COR-L47 (cell line): Measurements from ENCODE around the gene NPIPB6.
A peak's percentile ranks its signal among the peaks of the same experiment; 100 is the strongest.

ENCODE experiments used
- DNase-seq: peaks from one replicate; lab custom pipeline; 2025; lab: John Stamatoyannopoulos, UW

NPIPB6 gene

DNA sequence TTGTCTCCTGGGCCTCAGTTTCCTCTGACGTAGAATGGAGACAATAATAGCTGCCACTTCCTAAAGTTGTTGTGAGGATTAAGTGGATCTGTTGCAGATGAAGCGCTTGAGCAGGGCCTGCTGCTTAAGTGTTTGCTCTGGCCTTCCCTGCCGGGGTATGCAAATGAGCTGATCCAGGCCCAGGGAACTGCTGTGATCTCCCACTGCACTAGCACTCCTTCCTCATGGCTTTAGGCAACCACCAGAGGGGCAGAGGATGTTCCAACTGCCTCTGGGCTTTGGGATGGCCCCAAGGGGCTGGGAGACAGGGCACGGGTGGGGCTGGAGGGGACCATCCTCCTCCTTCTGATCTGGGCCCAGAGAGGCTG lies 64.8 kb downstream of the NPIPB6 start:
- DNase-seq, result no peak

DNA sequence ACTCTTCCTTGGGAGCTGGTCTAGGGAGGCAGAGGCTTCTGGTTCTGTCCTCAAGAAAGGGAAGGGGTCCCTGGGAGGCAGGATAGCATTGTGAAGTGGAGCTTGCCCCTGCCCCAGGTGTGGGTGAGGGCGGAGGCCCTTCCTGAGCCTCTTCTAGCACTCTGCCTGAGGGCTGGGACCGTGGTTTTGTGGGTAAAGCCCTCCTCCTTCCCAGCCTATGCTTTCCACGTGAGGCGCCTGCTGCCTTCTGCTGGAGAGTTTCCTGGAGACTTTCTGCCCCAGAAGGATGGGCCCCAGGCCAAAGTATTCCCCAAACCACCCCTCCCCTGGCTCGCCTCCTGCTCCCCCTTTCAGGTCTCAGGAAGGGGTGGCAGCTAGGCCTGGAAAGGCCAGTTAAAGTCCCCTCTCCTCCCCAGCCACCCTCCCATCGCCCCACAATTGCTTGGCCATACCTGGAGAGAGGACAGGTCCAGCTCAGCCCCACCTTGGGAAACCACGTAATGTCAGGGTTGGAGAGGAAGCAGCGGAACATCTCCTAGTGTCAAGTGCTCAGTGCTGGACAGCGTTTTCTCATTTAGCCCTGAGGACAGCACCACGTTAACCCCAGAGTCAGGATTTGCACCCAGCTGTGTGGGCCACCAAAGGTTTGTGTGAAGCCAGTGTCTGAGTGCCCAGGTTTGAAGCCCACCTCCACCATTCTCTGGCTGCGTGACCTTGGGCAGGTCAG lies 65.4 kb downstream of the NPIPB6 start:
- no peak for DNase-seq

DNA sequence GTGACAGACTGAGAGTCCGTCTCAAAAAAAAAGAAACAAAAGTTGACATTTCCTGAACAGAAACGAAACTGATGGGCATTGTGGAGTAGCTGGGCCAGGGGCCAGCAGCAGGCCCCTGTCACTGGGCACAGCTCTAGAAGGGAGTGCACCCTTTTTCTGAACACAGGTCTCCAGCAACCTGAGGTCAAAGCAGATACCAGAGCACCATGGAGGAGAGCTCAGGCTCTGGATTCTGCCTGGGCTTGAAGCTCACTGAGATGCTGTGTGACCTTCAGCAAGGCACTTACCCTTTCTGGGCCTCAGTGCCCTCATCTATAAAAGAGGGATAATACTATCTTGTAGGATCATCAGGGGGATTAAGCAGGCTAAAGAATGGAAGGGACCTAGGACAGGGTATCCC lies 66.0 kb downstream of the NPIPB6 start:
- no peak for DNase-seq

DNA sequence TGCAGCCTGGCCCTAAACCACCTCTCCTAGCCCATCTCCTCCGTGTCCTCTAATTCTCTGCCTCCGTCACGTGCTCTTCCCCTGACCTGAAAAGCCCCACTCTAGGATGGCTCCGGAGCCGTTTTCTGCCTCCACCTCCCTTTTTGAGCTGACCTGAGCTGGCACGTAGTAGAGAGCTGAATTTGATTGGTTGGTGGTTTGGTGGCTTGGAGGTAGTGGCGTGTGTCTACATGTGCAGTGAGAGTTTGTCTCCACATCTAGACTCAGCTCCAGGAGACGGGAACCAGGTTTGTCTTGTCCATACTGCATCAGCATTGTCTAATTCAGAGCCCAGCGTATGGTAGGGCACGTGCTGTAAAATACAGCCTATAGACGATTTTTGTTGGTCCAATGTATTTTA lies 68.0 kb downstream of the NPIPB6 start:
- no peak for DNase-seq

DNA sequence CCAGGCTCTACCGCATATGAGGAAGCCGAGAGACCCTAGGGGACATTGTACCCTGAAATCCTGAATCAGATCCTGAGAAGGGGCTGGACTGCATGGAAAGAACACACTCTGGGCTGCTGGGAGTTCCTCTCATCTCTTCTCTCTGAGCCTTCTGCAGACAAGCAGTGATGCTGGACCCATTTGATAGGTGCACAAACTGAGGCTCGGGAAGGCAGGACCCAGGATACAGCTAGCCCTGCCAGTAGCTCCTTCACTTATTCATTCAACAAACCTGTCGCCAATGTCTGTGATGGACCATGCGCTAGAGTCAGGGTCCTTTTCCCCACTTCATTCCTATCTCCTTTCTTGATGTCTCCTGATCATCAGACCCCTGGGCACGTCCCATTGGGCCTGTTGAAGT lies 69.1 kb downstream of the NPIPB6 start:
- no peak for DNase-seq

DNA sequence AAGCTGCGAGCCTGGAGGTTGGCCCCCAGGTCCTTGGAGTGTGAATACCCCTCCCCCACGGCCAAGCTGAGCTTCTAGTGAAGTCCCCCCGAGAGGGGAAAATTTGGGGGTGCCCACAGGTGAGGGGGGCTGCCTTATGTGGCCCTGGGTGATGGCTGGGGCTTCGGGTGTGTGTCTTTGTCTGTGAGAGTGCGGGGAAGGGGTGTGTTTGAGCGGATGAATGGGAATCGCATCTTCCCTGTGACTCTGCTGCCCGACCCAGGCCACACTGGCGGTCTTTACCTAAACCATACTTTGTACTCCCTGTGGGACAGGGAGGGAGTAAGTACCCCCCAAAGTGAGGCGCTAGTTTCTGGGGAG lies 69.7 kb downstream of the NPIPB6 start:
- DNase-seq, result no peak

DNA sequence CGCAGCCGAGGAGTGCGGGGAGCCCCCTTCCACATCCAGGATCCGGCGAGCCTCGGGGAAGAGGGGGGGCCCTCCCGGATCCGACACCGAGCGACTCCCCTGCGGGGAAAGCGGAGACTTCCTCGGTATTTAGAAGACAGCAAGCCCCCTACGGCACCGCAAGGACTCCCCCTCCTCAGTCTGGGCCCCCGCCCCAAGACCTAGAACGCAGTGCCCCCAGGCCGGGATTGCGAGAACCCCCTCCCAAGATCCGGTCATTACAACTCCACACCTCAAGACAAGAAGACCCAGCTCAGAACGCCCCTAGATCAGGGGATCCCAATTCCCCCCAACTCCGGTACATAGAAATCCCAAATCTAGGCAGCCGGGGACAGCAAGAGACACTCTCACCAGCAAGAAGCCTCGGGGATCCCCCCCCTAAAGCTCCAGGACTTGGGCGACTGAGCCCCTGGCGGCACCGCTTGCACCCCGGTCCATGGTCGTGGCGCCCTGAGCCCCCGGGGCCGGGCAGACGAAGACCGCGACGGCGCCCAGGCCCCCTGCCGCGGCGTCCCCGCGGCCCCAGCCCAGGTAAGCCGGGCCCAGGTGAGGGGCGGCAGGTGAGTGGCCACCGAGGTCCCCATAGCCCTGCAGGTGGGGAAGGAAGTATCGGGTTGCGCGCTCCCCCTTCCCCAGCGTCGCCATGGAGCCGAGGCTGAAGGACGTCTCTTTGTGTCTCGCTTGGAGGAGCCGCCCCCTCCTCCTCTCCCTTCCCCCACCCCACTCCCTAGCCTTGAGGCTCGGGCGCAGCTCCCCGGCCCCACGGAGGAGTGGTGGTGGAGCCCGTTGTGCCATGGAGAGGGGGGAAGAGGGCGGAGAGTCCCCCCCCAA lies 70.3 kb downstream of the NPIPB6 start:
- DNase-seq, result peak; percentile 76
